GM18519 (cell line): ENCODE data around the gene DTD1.
A peak's percentile ranks its signal among the peaks of the same experiment; 100 is the strongest.

Source experiments
- ATAC-seq: cut with Tn5 transposase; IDR thresholded peaks from one replicate; pipeline ENCODE4 v1.9.1; 2021; ENCODE audit warnings: mild to moderate bottlenecking, moderate library complexity; ENCODE audit not compliant: unreplicated experiment, low FRiP score

Gene DTD1, protein sequence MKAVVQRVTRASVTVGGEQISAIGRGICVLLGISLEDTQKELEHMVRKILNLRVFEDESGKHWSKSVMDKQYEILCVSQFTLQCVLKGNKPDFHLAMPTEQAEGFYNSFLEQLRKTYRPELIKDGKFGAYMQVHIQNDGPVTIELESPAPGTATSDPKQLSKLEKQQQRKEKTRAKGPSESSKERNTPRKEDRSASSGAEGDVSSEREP

DNA sequence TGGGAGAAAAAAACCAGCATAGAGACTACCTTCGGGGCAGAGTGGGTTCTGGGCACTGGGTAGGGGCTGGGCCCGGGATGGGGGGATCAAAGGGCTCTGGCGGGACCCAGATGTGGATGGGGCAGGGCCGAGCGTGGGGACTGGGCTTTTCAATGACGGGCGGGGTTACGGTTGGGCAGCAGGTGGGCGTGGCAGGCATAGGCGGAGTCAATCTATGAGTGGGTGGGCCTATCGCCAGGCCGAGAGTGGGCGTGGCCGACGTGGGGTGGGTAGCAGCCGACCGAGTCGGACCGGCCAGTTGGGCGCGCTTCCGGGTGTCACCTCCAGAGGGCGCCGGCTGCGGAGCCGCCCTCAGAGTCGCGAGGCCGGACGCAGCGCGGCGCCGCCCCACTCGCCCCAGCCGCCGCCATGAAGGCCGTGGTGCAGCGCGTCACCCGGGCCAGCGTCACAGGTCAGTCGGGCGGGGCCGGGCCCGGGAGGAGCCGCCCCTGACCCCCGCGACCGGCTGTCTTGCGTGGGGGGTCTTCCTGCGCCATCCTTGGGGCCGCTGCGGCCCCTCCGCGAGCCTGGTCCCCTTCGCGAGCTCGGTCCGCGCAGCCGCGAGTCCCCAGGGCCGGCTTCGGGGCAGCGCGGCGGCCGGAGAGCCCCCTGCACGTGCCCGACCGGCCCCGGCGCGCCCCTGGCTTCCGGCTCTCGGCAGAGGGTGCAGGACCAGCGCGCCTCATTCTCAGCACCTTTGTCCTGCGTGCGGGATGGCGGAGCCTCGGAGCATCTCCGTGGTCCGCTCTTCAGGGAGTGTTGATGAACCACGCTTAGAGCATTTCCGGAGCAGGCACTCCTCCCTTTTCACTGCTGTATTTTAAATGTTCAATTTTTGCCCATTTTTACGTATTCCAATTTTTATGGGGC is at the start of gene DTD1:
Gene DTD1 (plus strand): TSS at position 390 of the 909 bp plus-strand sequence. CDS start 19 bp downstream, at position 409.
- ATAC-seq, result peak; percentile 68

DNA sequence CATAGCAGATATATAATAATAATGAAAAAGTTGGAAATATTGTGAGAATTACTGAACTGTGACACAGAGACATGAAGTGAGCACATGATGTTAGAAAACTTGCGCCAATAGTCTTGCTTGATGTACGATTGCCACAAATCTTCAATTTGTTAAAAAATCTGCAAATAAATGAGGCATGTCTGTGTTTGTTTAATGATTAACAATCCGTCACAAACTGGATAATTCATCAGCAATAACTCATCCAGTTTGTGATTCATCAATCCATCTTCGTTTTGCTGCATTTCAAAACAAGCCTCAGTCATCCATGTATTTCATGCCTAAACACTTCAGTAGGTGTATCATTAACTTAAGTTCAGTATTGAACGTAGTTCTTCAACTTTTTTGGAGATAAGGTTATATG is 46.1 kb upstream of the DTD1 start:
- ATAC-seq, result no peak

DNA sequence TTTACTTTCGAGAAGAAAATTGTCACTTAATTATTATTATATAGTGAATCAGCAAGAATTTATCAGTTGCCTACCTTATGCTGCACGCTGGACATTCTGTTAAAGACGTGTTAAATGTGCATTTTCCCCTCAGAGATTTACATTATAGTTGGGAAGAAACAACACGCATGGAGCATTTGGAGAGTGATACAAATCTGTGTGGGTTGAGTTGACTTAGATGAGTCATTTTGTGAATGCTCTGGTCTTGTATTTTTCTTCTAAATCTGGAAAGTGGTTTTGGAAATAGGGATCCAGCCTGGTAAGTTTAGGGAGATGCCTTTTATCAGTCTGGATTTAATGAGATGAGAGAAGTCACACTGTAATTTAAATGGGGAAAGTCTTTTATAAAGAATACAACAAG is 44.6 kb upstream of the DTD1 start:
- no peak for ATAC-seq

DNA sequence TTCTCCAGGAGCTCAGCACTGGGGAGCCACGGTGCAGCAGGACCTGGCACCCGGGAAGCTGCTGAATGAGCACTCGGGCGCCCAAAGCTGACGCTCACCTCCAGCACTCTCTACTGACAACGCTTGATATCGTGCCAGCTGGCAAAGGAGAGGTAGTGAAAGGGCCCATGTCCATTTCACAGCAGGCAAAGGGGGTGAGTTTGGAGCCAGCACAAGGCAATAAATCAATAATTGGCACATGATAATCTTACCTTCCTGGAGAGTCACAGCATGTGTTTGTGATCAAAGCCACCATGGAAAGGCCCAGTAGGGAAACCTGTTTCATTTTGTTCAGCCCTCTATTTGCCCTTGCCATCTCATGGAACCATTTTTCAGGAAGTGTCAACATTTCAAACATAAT is 43.9 kb upstream of the DTD1 start:
- ATAC-seq, result no peak

DNA sequence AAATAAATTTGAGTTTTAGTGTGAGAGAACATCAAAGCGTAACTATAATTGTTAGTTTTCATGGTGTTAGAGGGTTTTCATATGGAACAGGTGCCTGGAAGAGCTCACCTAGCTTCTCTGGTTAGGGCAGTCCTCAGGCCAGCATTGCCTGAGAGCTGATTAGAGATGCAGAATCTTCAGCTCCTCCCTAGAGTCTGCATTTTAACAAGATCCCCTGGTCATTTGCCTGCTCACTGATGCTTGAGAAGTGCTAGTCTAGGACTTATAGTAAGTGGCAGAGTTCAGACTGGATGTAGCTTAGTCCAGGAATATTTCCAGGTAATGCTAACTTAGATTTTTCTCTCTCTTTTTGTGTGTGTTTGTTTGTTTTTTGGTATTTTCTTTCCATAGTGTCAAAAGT is 42.3 kb upstream of the DTD1 start:
- ATAC-seq, result no peak

DNA sequence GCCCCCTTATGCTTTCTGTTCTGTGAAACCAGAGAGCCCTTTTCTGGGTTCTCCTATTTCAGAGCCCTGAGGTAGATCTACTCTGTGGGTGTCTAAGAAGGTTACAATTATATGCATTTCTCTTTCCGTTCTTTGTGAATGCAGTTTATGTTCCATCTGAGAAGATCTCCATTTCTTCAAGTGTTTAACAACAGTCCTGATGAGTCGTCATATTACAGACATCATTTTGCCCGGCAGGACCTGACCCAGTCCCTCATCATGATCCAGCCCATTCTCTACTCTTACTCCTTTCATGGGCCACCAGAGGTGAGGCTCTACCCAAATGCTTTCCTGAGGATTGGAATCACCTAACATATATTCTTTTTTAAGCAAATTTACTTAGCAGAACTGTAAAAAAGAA is 39.4 kb upstream of the DTD1 start:
- ATAC-seq, result no peak

DNA sequence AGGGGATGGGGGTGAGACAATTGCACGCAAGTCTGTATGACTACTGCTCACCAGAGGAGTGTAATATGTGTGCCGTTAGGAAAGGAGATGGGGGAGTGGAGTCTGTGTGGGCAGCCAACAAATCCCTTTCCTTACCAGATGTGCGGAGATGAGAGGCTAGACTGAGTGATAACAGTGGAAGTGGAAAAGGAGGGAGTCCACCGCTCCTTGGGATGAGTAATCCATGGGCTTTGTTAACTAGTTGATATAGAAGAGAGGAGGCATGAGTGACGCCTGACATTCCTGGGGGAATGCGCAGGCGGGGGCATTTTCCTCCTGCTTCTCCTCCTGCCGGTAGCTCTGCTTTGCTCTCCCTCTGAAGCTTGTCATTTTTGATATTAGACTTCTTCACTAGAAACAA is 34.1 kb upstream of the DTD1 start:
- no peak for ATAC-seq

DNA sequence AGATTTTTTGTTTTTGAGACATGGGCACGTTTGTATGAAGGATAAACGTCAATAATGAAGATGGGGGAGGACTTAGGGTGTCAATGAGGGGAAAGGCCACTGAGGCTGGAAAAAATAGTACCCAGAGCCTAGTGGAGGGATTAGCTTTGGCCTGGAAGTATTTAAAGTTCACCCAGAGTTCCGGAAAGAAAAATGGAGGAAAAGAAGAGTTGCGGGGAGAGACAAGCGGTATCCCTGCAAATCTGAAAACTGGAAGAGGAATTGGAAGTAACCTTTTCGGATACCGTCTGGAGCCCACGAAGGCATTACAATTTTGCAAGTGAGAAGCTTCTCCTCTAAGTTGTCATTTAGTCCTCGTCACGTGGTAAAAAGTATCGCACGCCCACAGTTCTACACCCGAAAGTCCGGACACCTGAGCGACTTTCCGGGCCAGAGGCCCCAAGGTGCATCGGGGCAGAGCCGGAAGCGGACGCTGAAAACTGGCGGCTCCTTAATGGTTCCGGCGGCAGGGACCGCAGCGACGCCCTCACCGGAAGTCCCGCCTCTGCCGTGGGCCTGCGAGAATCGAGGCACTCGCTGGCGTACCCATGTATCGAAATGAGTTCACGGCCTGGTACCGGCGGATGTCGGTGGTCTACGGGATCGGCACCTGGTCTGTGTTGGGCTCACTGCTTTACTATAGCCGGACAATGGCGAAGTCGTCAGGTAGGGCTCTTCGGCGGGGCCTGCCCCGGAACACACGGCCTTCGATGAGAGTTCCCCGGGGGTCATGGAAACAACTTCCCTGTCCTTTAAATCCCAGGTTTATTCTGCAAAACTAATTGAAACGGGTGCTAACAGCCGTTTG is 20.7 kb upstream of the DTD1 start, which contains the start of gene SMIM26:
Gene SMIM26 (plus strand): TSS at position 541 of the 847 bp plus-strand sequence. CDS start 47 bp downstream, at position 588.
- ATAC-seq, result peak; percentile 97

DNA sequence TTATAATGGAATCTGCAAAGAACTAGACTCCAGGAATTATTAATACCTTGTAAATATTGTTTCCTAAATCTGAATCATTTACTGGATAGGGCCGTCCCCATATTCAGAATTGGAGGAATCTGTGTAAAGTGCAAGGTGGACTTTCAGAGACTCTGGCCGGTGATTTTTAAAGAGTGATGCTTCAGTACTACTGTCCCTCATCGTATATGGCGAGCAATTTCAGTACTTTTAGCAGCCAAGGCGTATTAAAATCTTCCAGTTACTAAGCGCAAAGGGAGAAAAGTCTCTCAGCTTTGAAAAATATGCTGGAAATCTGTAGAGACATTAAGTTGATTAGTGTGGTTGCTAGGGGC is 20.1 kb upstream of the DTD1 start:
- ATAC-seq, result no peak

DNA sequence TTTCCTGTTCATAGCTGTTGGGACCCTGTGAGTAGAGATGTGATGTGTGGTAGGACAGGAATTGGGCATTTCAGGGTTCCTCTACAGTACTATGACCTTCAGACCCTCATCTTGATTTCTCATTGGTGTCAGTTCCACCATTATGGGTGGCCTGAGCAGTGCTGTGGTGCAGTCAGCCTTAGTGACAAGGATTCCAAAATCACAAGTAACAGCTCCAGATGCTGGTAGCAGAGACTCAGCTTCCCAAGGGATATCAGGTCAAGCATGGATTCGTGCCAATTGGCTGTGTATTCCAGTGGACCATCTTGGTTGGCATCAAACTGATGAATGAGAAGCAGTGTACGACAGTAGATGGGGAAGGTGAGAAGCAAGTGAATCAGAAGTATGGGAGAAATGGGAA is 16.8 kb upstream of the DTD1 start:
- no peak for ATAC-seq

DNA sequence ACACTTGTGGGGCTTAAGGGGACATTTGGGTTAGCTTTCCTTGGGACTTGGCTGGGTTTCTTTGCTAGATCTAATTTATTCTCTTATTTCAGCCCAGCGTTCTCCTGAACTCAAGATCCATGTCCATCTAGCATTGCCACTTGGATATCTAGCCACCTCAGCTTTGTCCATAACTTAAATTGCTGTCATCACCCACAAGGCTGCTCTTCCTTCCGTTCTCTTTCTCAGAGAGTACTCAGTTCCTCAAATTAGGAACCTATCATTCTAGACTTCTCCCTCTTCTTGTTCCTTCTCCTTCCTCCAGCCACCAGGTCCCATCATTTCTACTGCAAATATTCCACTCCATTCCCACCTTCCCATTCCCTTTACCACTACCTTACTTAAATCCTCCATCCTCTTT is 16.3 kb upstream of the DTD1 start:
- ATAC-seq, result no peak

DNA sequence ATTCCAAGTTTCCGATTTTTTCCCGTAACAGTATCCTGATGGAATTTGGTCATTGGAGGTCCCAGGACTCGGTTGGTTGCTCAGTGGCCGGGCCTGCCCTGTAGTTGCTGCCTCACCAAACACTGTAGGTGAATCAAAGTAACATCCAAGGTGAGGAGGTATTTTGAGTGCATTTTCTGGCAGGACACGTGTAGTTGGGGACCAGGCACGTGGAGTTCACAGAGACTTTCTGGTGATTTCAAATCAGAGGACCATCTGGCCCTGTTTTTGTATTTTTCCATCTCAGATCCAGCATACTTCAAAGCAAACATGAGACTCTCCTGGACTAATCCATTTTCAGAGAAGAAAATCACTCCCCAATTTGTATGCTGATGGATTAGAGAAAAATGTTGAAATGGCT is 9.9 kb upstream of the DTD1 start:
- no peak for ATAC-seq

DNA sequence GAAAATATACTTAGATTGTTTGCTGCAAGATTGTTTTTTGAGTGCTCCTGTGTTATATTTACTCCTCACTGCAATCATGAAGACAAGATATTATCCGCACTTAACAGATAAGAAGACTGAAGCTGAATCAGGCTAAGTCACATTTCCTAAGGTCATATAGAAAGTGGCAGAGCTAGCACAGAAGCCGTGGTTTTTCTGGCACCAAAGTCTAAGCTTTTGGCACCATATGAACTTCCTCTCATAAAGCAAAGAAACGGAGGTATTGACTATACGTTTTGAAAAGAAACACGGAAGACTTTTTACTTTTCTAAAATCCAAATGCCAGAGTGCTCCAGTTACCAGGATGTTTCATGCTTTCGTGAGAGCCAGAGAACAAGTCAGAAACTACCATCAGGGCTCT is 9.3 kb upstream of the DTD1 start:
- ATAC-seq, result no peak

DNA sequence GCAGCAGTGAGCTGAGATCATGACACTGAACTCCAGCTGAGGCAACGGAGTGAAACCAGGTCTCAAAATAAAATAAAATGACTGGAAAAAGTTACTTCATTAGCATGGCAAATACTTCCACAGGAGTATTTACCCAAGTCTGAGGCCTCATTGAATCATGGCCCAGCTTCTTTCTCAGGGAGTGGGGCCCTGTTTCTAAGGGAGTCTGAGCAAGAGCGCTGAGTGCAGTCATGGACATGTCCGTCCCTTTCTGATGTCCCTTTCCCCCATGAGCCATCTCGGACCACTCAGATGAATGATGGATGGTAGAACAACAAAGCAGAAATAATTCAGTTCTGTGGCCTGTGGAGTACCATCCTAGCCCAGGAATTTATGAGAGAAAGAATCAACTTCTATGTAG is 7.8 kb upstream of the DTD1 start:
- no peak for ATAC-seq

DNA sequence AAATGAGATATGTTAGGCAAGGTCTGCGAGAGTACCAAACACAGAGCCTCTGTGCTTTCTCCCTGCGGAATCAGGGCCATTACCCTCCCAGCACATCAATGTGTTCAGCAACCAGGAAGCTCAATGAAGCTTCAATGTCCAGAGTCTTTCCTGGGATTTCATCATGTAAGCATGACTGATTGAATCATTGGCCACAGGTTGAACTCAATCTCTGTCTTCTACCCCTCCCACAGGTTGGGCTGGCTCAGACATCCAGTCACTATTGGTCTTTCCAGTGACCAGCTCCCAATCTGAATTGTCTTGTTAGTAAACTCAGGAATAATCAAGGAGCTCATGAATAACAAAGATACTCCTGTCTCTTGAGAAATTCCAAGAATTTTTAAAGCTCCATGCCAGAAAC is 2.7 kb upstream of the DTD1 start:
- no peak for ATAC-seq

DNA sequence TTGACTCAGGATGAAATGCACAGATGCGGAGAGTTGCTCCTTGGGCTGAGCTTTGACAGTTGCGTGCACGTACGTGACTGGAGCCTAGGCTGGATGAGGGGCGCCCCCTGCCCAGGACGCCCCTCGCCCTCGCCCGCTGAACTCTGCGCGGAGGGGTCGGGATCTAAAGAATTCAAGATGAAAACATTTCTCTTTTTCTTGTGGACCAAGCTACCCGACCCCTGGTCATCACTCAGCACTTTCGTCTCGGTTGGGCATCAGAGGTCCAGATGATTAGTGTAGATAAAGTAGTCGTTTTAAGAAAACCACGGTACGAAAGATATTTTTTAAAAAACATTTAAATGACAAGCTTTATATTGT is 700 bp downstream of the DTD1 start:
- no peak for ATAC-seq

DNA sequence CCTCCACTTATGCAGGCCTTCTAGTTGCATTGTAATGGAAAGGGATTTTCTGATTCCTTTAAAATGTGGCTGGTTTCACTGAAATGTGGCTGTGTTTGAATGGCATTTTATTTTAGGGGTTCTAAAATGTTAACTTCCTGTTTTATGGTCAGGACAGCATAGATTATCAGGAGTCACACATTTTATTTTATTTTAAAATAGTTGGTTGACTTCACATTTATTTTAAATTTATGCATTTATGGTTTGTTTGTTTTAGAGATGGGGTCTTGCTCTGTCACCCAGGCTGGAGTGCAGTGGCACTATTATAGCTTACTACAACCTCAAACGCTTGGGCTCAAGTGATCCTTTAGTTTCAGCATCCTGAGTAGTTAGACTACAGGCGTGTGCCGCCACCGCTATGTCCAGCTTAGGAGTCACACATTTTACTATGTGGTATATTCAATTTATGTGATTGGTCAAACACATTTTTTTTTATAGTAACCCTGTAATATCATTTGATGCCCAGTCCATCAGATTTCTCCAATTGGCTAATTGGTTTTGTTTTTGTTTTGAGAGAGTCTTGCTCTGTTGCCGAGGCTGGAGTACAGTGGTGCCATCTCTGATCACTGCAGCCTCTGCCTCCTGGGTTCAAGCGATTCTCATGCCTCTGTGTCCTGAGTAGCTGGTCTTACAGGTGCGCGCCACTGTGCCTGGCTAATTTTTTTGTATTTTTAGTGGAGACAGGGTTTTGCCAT is 2.3 kb downstream of the DTD1 start:
- ATAC-seq, result no peak

DNA sequence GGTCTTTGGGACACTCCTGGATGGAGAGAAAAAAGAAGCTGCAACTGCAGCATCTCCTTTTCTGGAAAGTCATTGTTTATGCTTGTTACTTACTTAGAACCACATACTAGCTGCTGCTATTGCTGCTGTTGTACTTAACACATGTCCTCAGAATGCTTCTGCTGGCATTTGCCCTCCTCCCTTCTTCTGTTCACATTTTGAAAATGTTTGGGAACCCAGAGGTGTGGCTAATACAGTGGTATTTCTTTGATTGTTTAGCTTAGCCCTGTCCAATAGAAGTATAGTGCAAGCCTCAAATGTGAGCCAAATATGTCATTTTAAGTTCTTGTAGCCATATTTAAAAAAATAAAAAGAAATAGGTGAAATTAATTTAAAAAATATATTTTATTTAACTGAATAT is 8.4 kb downstream of the DTD1 start:
- no peak for ATAC-seq

DNA sequence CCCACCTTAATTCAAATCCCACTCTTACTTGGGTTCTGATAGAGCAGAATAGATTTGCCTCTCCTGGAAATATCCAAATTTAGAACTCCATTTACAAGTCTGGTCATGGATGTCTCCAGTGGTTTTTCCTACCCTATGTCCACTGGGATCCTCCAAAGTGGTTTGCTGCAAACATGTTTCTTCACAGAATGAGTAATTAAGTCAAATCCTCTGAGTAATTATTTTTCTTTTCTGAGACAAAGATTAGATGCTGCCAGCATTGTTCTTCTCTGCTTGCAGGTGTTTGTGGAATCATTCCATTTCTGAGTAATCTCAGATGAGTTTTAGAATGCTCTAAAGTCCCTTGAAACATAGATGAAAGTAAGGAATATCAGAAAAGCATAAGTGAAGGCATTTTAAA is 21.9 kb downstream of the DTD1 start:
- ATAC-seq, result no peak

DNA sequence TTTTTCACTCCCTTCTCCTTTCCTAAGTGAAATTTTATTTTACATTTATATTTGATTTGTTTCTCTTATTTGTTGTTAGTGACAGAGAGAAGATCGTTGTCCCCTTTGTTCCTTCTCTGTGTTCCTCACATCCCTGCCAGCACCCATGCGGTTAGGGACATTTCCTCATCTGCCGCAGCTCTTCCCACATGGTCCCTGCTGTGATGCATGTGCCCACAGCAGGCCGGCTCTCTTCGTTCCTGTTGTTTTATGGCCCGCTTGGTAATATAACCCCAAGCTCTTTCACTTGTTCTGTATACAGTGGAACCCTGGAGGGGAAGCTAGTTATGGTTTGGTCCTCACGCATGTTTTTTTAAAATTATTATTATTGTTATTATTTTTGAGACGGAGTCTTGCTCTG is 23.6 kb downstream of the DTD1 start:
- ATAC-seq, result no peak

DNA sequence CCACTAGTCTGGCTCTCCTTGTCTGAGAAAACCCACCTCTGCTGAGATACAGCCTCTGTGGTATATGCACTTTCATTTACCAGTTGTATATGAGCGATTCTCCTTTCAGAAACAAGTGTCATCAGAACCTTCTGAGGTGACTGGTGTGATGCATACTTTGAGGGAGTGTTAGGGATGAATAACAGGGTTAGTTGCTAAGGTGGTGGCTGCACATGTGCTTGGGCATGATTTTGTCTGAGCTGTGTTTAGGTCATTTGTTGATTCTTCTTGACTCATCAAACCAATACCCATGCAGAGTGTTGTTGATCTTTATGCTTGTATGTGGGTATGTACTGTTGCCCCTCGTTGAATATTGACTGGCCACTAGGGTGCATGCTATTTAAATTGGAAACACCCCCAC is 25.7 kb downstream of the DTD1 start:
- no peak for ATAC-seq
